Smooth muscle cell of bladder (primary cell): ENCODE results near the gene DAPK1. TPM values are rescaled to one million over a fixed set of nuclear protein-coding genes. Genes with fewer than 3 reads are reported as not detected.

Source experiments
- total RNA-seq: library from RNA; depleted of rRNA; stranded (reverse); fragments of >200 nt; gene quantifications from 2 replicates; pipeline ENCODE4 v1.2.3, GENCODE V29; 2014

DAPK1 gene
- total RNA-seq = 23.8 and 30.0 TPM in 2 replicates

GRCh38 chr9:87497604-87498045 is at the start of gene DAPK1:
DAPK1 (plus strand) TSS chr9:87497867; CDS start chr9:87499078, 1,211 bp downstream.

GRCh38 chr9:87725900-87726709 is 228.4 kb downstream of the DAPK1 start, which contains the start of gene CTSL:
CTSL (plus strand) TSS chr9:87726119; CDS start chr9:87727604, 1,485 bp downstream.

Other genes with a start within 250 kb of the DAPK1 start
- 574 and 635 TPM in 2 replicates for gene CTSL, start 228.3 kb downstream of the DAPK1 start, total RNA-seq